OCI-LY1 (cell line): ENCODE results near the gene PATZ1.
"Not testable (repeated sequence)": the region's sequence is repeated elsewhere in the genome, so short reads cannot be mapped to it uniquely, and the experiment has no call there.

Source experiments
- EZH2 ChIP-seq: fragments of 200-600 bp; sonication (generic), shearing (Covaris generic); IDR thresholded peaks from 2 replicates; pipeline ENCODE4 v1.8.0; 2017; ENCODE audit warnings: borderline replicate concordance, mixed run types, mild to moderate bottlenecking, antibody characterized with exemption, low read length, moderate library complexity, mixed read lengths
- TF ChIP-seq, protein P1 (sequence below): fragments of 200-600 bp; sonication (generic), shearing (Covaris generic); IDR thresholded peaks from 2 replicates; pipeline ENCODE4 v1.5.1; 2017; ENCODE audit warnings: mild to moderate bottlenecking, antibody characterized with exemption, low read length, moderate library complexity, mixed read lengths

DNA sequence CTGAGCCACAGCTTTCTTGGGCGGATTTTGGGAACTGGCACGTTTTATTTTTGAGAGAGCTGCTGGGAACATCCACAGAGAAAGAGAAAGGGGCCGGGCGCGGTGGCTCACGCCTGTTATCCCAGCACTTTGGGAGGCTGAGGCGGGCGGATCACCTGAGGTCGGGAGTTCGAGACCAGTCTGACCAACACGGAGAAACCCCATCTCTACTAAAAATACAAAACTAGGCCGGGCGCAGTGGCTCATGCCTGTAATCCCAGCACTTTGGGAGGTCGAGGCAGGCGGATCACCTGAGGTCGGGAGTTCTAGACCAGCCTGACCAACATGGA is 1.8 kb upstream of the PATZ1 start:
- TF ChIP-seq, protein P1, sequence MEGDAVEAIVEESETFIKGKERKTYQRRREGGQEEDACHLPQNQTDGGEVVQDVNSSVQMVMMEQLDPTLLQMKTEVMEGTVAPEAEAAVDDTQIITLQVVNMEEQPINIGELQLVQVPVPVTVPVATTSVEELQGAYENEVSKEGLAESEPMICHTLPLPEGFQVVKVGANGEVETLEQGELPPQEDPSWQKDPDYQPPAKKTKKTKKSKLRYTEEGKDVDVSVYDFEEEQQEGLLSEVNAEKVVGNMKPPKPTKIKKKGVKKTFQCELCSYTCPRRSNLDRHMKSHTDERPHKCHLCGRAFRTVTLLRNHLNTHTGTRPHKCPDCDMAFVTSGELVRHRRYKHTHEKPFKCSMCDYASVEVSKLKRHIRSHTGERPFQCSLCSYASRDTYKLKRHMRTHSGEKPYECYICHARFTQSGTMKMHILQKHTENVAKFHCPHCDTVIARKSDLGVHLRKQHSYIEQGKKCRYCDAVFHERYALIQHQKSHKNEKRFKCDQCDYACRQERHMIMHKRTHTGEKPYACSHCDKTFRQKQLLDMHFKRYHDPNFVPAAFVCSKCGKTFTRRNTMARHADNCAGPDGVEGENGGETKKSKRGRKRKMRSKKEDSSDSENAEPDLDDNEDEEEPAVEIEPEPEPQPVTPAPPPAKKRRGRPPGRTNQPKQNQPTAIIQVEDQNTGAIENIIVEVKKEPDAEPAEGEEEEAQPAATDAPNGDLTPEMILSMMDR: not testable (repeated sequence)
- TF ChIP-seq EZH2: not testable (repeated sequence)
